ENCODE results near the gene ACKR2. TPM values are rescaled to one million over a fixed set of nuclear protein-coding genes. Genes with fewer than 3 reads are reported as not detected.

The ACKR2 gene
- 44.4 and 51.3 TPM in 2 replicates for polyA plus RNA-seq (2013)

DNA sequence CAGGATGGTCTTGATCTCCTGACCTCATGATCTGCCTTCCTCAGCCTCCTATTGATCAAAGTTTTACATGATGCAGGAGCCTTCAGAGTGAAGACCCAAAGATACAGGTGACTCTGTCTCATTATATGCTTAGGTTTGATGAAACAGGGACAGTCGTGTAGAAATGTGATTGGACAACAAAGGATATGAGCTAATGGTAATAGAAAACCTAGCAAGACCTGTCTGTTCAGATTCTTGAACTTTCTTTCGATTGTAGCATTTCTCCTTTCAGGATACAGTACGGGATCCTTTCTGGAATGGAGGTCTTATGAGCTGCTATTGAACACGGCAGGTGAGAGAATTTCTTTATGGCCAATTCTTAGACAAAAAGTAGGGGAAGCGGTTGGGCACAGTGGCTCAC lies at the start of gene ACKR2:
TSS of gene ACKR2 (plus strand) at position 244 of the 400 bp plus-strand sequence. CDS start 55,058 bp downstream, outside the sequence.
- Histone ChIP-seq H3K4me2 (ENCODE audit: low read length) (peak within 1 kb of the TSS; percentile 36), H2BK5ac (ENCODE audit: low read depth, low read length, poor library complexity) (peak within 1 kb of the TSS; percentile 43), H3K4ac (ENCODE audit: low read depth, low read length) (no peak within 1 kb of the TSS), H3K14ac (ENCODE audit: low read length) (peak within 1 kb of the TSS; percentile 8), H3K4me1 (ENCODE audit: control insufficient read depth in 1 of 2, insufficient read depth in 2 of 2, low read length in 2 of 2) (peaks cover 13 to 15% of the 10 kb centered on the region in 2 experiments), H3K4me3 (ENCODE audit: low read depth, low read length) (no peak within 1 kb of the TSS), H3K27me3 (ENCODE audit: insufficient read depth, low read length) (no peaks in the 10 kb centered on the region), H3K9me3 (ENCODE audit: insufficient read depth, low read depth, low read length) (no peaks in the 10 kb centered on the region), H3K36me3 (ENCODE audit: control insufficient read depth in 1 of 2, insufficient read depth in 2 of 2, low read length in 2 of 2) (no peaks in the 10 kb centered on the region), H2BK12ac (ENCODE audit: low read length) (peak within 1 kb of the TSS; percentile 71), H3K23ac (ENCODE audit: low read length) (no peak within 1 kb of the TSS), H3K79me1 (ENCODE audit: low read length) (peaks cover 17% of the 10 kb centered on the region), H3K18ac (ENCODE audit: low read length) (no peak within 1 kb of the TSS), H2AK5ac (ENCODE audit: low read length) (no peak within 1 kb of the TSS), H4K8ac (ENCODE audit: low read depth, low read length) (no peak within 1 kb of the TSS), H2BK120ac (ENCODE audit: insufficient read depth, low read length, poor library complexity) (peak within 1 kb of the TSS; percentile 83), H4K91ac (ENCODE audit: low read depth, low read length) (peak within 1 kb of the TSS; percentile 87), H3K79me2 (ENCODE audit: control insufficient read depth, insufficient read depth, low read length, poor library complexity) (peaks cover 5% of the 10 kb centered on the region), H4K12ac (ENCODE audit: low read depth, low read length) (no peak within 1 kb of the TSS), H3K9ac (ENCODE audit: low read length) (no peak within 1 kb of the TSS), H2AFZ (ENCODE audit: insufficient read depth, low read length, poor library complexity) (no peak within 1 kb of the TSS), H3K27ac (ENCODE audit: low read depth, low read length) (peak within 1 kb of the TSS; percentile 64)
- peak; percentile 76 to 99 for DNase-seq
- no CpG with 5 or more reads among the region's 5 CpGs for WGBS (ENCODE audit: extremely low coverage, insufficient coverage, insufficient read length)

DNA sequence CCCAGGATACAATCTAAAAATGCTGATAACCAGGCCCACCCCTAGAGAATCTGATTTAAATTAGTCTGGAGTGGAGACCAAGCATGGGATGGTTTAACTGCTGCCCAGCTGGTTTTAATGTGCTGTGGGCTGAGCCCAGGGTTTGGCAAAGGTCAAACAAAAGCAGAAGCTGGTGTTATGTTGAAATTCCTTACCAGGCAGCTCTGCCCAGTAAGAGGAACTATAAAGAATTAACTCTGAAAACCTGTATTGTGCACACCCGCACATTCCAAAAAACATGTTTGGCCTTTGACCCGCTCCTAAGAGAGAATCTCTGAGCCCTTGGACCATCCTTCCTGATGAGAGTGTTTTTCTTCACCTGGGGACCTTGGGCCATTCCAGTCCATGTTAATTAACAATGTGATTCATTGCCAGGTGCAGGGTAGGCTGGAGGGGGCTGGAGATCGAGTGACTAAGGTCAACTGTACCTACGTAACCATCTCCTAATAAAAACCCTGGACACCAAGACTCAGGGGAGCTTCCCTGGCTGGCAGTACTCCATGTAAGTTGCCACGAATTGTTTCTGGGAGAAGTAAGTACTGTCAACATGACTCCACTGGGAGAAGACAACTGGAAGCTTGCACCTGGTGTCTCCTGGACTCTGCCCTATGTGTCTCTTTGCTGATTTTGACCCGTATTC lies 47.1 kb upstream of the ACKR2 start:
- Histone ChIP-seq H4K91ac (ENCODE audit: low read depth, low read length) (no peak overlapping the region), H3K4me3 (ENCODE audit: low read depth, low read length) (no peak overlapping the region), H3K18ac (ENCODE audit: low read length) (no peak overlapping the region), H4K8ac (ENCODE audit: low read depth, low read length) (no peak overlapping the region), H3K9ac (ENCODE audit: low read length) (no peak overlapping the region), H3K79me1 (ENCODE audit: low read length) (no peaks in the 10 kb centered on the region), H3K27ac (ENCODE audit: low read depth, low read length) (no peak overlapping the region), H3K36me3 (ENCODE audit: control insufficient read depth in 1 of 2, insufficient read depth in 2 of 2, low read length in 2 of 2) (no peaks in the 10 kb centered on the region), H2BK120ac (ENCODE audit: insufficient read depth, low read length, poor library complexity) (no peak overlapping the region), H4K12ac (ENCODE audit: low read depth, low read length) (no peak overlapping the region), H2AFZ (ENCODE audit: insufficient read depth, low read length, poor library complexity) (no peak overlapping the region), H3K23ac (ENCODE audit: low read length) (no peak overlapping the region), H3K4me2 (ENCODE audit: low read length) (no peak overlapping the region), H3K9me3 (ENCODE audit: insufficient read depth, low read depth, low read length) (no peaks in the 10 kb centered on the region), H3K4me1 (ENCODE audit: control insufficient read depth in 1 of 2, insufficient read depth in 2 of 2, low read length in 2 of 2) (peaks cover 3 to 7% of the 10 kb centered on the region in 2 experiments), H2AK5ac (ENCODE audit: low read length) (no peak overlapping the region), H3K4ac (ENCODE audit: low read depth, low read length) (no peak overlapping the region), H3K79me2 (ENCODE audit: control insufficient read depth, insufficient read depth, low read length, poor library complexity) (no peaks in the 10 kb centered on the region), H3K27me3 (ENCODE audit: insufficient read depth, low read length) (no peaks in the 10 kb centered on the region), H3K14ac (ENCODE audit: low read length) (no peak overlapping the region), H2BK5ac (ENCODE audit: low read depth, low read length, poor library complexity) (no peak overlapping the region), H2BK12ac (ENCODE audit: low read length) (no peak overlapping the region)
- DNase-seq = peak; percentile 76 to 88
- no CpG with 5 or more reads among the region's 6 CpGs for WGBS (ENCODE audit: extremely low coverage, insufficient coverage, insufficient read length)

GRCh38 chr3:42763021-42763420 lies 46.2 kb upstream of the ACKR2 start:
- H3K4me1 ChIP-seq (ENCODE audit: control insufficient read depth in 1 of 2, insufficient read depth in 2 of 2, low read length in 2 of 2) = peaks cover 3 to 7% of the 10 kb centered on the region in 2 experiments
- H3K4me3 ChIP-seq (ENCODE audit: low read depth, low read length) = no peak overlapping the region
- H3K36me3 ChIP-seq (ENCODE audit: control insufficient read depth in 1 of 2, insufficient read depth in 2 of 2, low read length in 2 of 2) = no peaks in the 10 kb centered on the region

GRCh38 chr3:42764115-42764514 lies 45.1 kb upstream of the ACKR2 start:
- no peaks in the 10 kb centered on the region for H3K79me2 ChIP-seq (ENCODE audit: control insufficient read depth, insufficient read depth, low read length, poor library complexity)
- no peak overlapping the region for H2BK12ac ChIP-seq (ENCODE audit: low read length)
- no peaks in the 10 kb centered on the region for H3K9me3 ChIP-seq (ENCODE audit: insufficient read depth, low read depth, low read length)
- H3K23ac ChIP-seq (ENCODE audit: low read length) = no peak overlapping the region
- H2AFZ ChIP-seq (ENCODE audit: insufficient read depth, low read length, poor library complexity) = no peak overlapping the region
- no peak overlapping the region for H3K4me3 ChIP-seq (ENCODE audit: low read depth, low read length)
- DNase-seq = peak in 1 of 2 donors; percentile 57
- H2AK5ac ChIP-seq (ENCODE audit: low read length) = no peak overlapping the region
- no peak overlapping the region for H3K18ac ChIP-seq (ENCODE audit: low read length)
- H2BK5ac ChIP-seq (ENCODE audit: low read depth, low read length, poor library complexity) = no peak overlapping the region
- no peak overlapping the region for H4K12ac ChIP-seq (ENCODE audit: low read depth, low read length)
- H3K14ac ChIP-seq (ENCODE audit: low read length) = no peak overlapping the region
- H3K36me3 ChIP-seq (ENCODE audit: control insufficient read depth in 1 of 2, insufficient read depth in 2 of 2, low read length in 2 of 2) = no peaks in the 10 kb centered on the region
- H4K8ac ChIP-seq (ENCODE audit: low read depth, low read length) = no peak overlapping the region
- H3K4ac ChIP-seq (ENCODE audit: low read depth, low read length) = no peak overlapping the region
- H4K91ac ChIP-seq (ENCODE audit: low read depth, low read length) = no peak overlapping the region
- WGBS (ENCODE audit: extremely low coverage, insufficient coverage, insufficient read length) = no CpG with 5 or more reads among the region's 3 CpGs
- H3K4me2 ChIP-seq (ENCODE audit: low read length) = no peak overlapping the region
- H3K79me1 ChIP-seq (ENCODE audit: low read length) = no peaks in the 10 kb centered on the region
- H3K27ac ChIP-seq (ENCODE audit: low read depth, low read length) = no peak overlapping the region
- H3K4me1 ChIP-seq (ENCODE audit: control insufficient read depth in 1 of 2, insufficient read depth in 2 of 2, low read length in 2 of 2) = peaks cover 3 to 7% of the 10 kb centered on the region in 2 experiments
- H2BK120ac ChIP-seq (ENCODE audit: insufficient read depth, low read length, poor library complexity) = no peak overlapping the region
- no peaks in the 10 kb centered on the region for H3K27me3 ChIP-seq (ENCODE audit: insufficient read depth, low read length)
- peak overlapping the region; percentile 7 for H3K9ac ChIP-seq (ENCODE audit: low read length)

More at GRCh38 chr3:42763021-42763420, 46.2 kb upstream of the ACKR2 start:
- WGBS (ENCODE audit: extremely low coverage, insufficient coverage, insufficient read length) = no CpG with 5 or more reads among the region's 2 CpGs
- no peak overlapping the region for H2AK5ac ChIP-seq (ENCODE audit: low read length)
- H3K4ac ChIP-seq (ENCODE audit: low read depth, low read length) = no peak overlapping the region
- H3K23ac ChIP-seq (ENCODE audit: low read length) = no peak overlapping the region
- H3K79me1 ChIP-seq (ENCODE audit: low read length) = no peaks in the 10 kb centered on the region
- no peaks in the 10 kb centered on the region for H3K9me3 ChIP-seq (ENCODE audit: insufficient read depth, low read depth, low read length)
- H2BK12ac ChIP-seq (ENCODE audit: low read length) = no peak overlapping the region
- H4K12ac ChIP-seq (ENCODE audit: low read depth, low read length) = no peak overlapping the region
- H3K18ac ChIP-seq (ENCODE audit: low read length) = no peak overlapping the region
- no peak overlapping the region for H2BK120ac ChIP-seq (ENCODE audit: insufficient read depth, low read length, poor library complexity)
- H3K79me2 ChIP-seq (ENCODE audit: control insufficient read depth, insufficient read depth, low read length, poor library complexity) = no peaks in the 10 kb centered on the region
- H3K9ac ChIP-seq (ENCODE audit: low read length) = no peak overlapping the region
- H3K27me3 ChIP-seq (ENCODE audit: insufficient read depth, low read length) = no peaks in the 10 kb centered on the region
- peak in 1 of 2 donors; percentile 35 for DNase-seq
- no peak overlapping the region for H4K91ac ChIP-seq (ENCODE audit: low read depth, low read length)
- no peak overlapping the region for H2AFZ ChIP-seq (ENCODE audit: insufficient read depth, low read length, poor library complexity)
- no peak overlapping the region for H3K27ac ChIP-seq (ENCODE audit: low read depth, low read length)
- no peak overlapping the region for H3K4me2 ChIP-seq (ENCODE audit: low read length)
- H3K14ac ChIP-seq (ENCODE audit: low read length) = no peak overlapping the region
- no peak overlapping the region for H2BK5ac ChIP-seq (ENCODE audit: low read depth, low read length, poor library complexity)
- no peak overlapping the region for H4K8ac ChIP-seq (ENCODE audit: low read depth, low read length)
